IPS-18c (cell line): Measurements from ENCODE around the gene AHSG.
"Not testable (repeated sequence)": the region's sequence is repeated elsewhere in the genome, so short reads cannot be mapped to it uniquely, and the experiment has no call there.

ENCODE experiments used
- H3K4me3 ChIP-seq: 2 replicates; pipeline ENCODE4 v1.7.0; 2013; ENCODE audit warnings: low read depth, mild to moderate bottlenecking, low read length, moderate library complexity; ENCODE audit not compliant: insufficient read depth
- H3K9me3 ChIP-seq: one replicate; pipeline ENCODE4 v1.6.1; 2013; ENCODE audit warnings: mild to moderate bottlenecking, low read length, moderate library complexity; ENCODE audit not compliant: control insufficient read depth, insufficient read depth

Gene AHSG

DNA sequence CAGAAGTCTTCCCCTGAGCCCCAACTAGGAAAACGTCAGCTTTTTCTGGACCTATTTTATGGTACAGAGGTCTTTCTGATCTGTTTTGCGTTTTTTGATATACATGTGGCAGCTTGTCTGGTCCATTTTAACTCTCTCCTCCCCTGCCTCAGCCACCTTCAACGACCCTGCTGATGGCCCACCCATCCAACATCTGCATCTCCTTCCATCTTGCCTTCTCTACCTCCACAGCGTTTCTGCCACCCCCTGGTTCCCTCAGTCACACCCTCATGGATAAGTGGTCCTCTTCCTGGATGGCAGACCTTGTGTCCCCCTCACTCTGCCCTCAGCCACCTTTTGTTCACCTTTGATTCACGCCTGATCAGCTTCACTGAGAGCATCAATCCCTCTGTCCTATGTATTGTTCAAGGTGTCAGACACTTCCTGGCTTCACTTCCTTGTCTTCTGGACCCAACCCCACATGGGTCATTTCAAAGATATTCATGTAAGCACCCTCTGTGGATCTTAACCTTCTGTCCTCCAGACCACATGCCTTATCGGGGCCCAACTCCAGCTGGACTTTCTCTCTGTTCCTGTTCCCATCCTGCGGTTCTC lies 13.5 kb downstream of the AHSG start:
- Histone ChIP-seq H3K4me3 (no peak overlapping the region), H3K9me3 (no peaks in the 10 kb centered on the region)

GRCh38 chr3:186627852-186628414 lies 15.1 kb downstream of the AHSG start:
- H3K4me3 ChIP-seq, result no peak overlapping the region
- no peaks in the 10 kb centered on the region for H3K9me3 ChIP-seq

DNA sequence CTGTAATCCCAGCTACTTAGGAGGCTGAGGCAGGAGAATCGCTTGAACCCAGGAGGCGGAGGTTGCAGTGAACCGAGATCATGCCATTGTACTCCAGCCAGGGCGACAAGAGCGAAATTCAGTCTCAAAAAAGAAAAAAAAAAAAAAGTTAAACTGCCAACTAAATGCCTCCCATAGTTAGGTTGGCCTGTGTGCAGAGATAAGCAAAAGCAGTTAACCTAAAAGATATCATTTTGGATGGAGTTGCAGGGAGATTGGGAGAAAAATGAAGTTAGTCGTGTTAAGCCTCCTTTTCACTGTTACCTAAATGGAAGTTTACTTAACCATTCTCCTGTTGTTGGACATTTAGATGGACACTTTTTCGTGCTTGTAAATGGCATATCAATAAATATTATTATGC lies 15.9 kb downstream of the AHSG start:
- Histone ChIP-seq H3K4me3 (no peak overlapping the region), H3K9me3 (no peaks in the 10 kb centered on the region)

GRCh38 chr3:186630950-186631641 lies 18.2 kb downstream of the AHSG start:
- no peaks in the 10 kb centered on the region for H3K9me3 ChIP-seq
- H3K4me3 ChIP-seq, result no peak overlapping the region

- H3K9me3 ChIP-seq, result no peaks in the 10 kb centered on the region
- H3K4me3 ChIP-seq, result no peak overlapping the region
Observed at GRCh38 chr3:186633481-186633880, 20.6 kb downstream of the AHSG start.

GRCh38 chr3:186634207-186634606 lies 21.3 kb downstream of the AHSG start:
- H3K4me3 ChIP-seq, H3K9me3 ChIP-seq: not testable (repeated sequence)

DNA sequence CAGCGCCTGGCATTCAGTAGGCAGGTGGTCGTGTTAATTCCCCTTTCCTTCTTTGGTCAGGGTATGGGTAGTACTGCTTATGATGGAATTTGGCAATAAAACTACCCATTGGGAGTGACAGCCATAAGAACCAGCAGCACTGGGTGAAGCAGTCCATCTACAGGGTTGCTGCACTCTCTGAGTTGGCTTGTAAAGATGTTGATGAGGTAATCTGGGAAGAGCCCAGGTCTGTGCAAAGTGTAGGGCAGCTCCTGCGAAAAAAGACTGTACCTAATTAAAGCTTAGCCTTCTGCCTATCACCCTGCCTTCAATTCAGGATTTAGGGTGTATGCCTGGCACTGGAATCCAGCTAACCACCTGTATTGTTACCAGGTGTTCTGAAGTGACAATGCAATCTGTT lies 22.7 kb downstream of the AHSG start:
- Histone ChIP-seq H3K4me3 (no peak overlapping the region), H3K9me3 (no peaks in the 10 kb centered on the region)

GRCh38 chr3:186636536-186636935 lies 23.7 kb downstream of the AHSG start:
- Histone ChIP-seq H3K9me3 (no peaks in the 10 kb centered on the region), H3K4me3 (no peak overlapping the region)

- Histone ChIP-seq H3K9me3 (no peaks in the 10 kb centered on the region), H3K4me3 (no peak overlapping the region)
Observed at GRCh38 chr3:186637686-186638085, 24.8 kb downstream of the AHSG start.

DNA sequence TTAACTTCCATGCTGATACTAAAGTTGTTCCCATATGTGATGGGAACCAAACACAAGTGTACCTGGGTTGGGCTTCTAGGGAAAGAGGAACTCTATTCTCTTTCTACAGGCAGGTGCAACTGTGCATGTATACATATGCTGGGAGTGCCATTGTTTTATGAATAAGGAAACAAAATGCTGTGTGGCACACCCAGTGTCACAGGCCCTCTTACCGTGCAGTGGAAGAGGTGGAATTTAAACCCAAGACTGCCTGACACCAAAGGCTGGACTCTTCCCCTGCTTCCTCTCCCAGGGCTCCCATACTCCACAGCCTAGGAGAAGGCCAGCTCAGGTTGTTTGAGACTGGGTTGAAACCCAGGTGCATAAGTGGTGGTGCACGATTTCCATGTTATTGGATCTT lies 25.4 kb downstream of the AHSG start:
- Histone ChIP-seq H3K4me3 (no peak overlapping the region), H3K9me3 (no peaks in the 10 kb centered on the region)

DNA sequence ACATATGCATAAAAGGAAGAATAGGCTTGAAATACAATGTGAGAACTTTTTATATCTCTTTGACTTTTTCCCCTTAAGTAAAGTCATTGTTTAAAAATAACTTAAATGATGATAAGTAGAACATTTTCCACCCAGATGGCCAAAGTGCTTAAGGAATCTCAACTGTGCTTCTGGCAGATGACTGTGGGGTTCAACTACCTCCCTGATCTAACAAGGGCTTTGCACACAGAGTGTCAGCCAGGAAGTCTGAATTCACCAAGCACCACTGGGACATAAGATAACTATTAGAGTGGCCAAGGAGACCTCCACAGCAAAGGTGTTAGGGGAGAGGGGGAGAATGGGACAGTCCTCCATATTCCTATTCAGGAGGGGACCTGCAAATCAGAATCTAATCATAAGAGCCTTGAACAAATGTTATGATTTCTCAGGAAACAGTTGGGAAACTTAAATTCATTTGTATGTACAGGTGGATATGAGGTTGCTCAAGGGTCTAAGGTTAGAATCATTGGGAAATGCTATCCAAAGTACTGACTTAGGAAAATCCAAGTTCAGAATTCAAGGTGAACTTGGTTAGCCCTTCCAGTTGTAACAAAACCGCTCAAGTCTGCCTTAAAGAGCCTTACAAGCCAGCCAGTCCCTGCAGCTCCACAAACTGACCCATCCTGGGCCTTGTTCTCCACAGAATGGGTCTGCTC lies 27.1 kb downstream of the AHSG start, which contains the start of gene FETUB:
Gene FETUB (plus strand): TSS at position 622 of the 695 bp plus-strand sequence. CDS start 62 bp downstream, at position 684.
- H3K9me3 ChIP-seq, result no peaks in the 10 kb centered on the region
- no peak within 1 kb of the TSS for H3K4me3 ChIP-seq

- Histone ChIP-seq H3K9me3 (no peaks in the 10 kb centered on the region), H3K4me3 (no peak overlapping the region)
Observed at GRCh38 chr3:186640473-186640818, 27.6 kb downstream of the AHSG start.

- H3K9me3 ChIP-seq, result no peaks in the 10 kb centered on the region
- H3K4me3 ChIP-seq, result no peak overlapping the region
Observed at GRCh38 chr3:186640929-186641328, 28.1 kb downstream of the AHSG start.

GRCh38 chr3:186642014-186642413 lies 29.2 kb downstream of the AHSG start:
- no peak overlapping the region for H3K4me3 ChIP-seq
- no peaks in the 10 kb centered on the region for H3K9me3 ChIP-seq

- no peak overlapping the region for H3K4me3 ChIP-seq
- no peaks in the 10 kb centered on the region for H3K9me3 ChIP-seq
Observed at GRCh38 chr3:186643493-186643892, 30.6 kb downstream of the AHSG start.

GRCh38 chr3:186644683-186645082 lies 31.8 kb downstream of the AHSG start:
- Histone ChIP-seq H3K4me3 (no peak overlapping the region), H3K9me3 (no peaks in the 10 kb centered on the region)

DNA sequence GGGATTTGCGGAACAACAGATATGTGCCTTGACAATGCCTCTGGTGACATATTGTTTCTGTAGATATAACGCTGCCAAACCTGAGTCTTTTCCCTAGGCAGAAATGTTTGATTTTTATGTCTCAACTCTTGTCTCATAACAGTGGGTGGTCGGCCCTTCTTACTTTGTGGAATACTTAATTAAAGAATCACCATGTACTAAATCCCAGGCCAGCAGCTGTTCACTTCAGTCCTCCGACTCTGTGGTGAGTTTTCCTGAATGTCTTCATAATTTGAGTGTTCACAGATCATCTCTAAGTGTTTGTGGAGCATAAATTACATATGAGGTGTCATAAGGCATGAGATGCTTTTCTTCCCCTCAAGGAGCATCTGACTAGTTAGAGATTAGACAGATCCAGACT lies 33.2 kb downstream of the AHSG start:
- Histone ChIP-seq H3K9me3 (no peaks in the 10 kb centered on the region), H3K4me3 (no peak overlapping the region)

- Histone ChIP-seq H3K4me3 (no peak overlapping the region), H3K9me3 (no peaks in the 10 kb centered on the region)
Observed at GRCh38 chr3:186646841-186647240, 34.0 kb downstream of the AHSG start.
